Left ventricle myocardium inferior (tissue), 1 donor: ENCODE measurements around the gene NR3C2. TPM values are rescaled to one million over a fixed set of nuclear protein-coding genes. Genes with fewer than 3 reads are reported as not detected.
"Not testable (repeated sequence)": the region's sequence is repeated elsewhere in the genome, so short reads cannot be mapped to it uniquely, and the experiment has no call there.

ENCODE experiments used
- DNase-seq: peaks from one replicate; pipeline ENCODE4 v3.0.0-alpha.2; 2020
- H3K27ac ChIP-seq: fragments of 200-600 bp; replicated peaks from 2 replicates; pipeline ENCODE4 v1.8.0; 2021
- H3K27me3 ChIP-seq: fragments of 200-600 bp; 2 replicates; pipeline ENCODE4 v1.8.0; 2021; ENCODE audit warnings: low read depth
- H3K36me3 ChIP-seq: fragments of 200-600 bp; 2 replicates; pipeline ENCODE4 v1.8.0; 2021
- H3K4me1 ChIP-seq: fragments of 200-600 bp; 2 replicates; pipeline ENCODE4 v1.8.0; 2021
- H3K4me3 ChIP-seq: fragments of 200-600 bp; 2 replicates; pipeline ENCODE4 v1.8.0; 2021; ENCODE audit warnings: mild to moderate bottlenecking, moderate library complexity
- H3K9me3 ChIP-seq: fragments of 200-600 bp; replicated peaks from 2 replicates; pipeline ENCODE4 v1.8.0; 2021
- CTCF ChIP-seq: fragments of 200-600 bp; IDR thresholded peaks from 2 replicates; pipeline ENCODE4 v1.8.0; 2021; ENCODE audit warnings: antibody characterized with exemption, mild to moderate bottlenecking, borderline replicate concordance
- intact Hi-C: fragments of 100-400 bp; cut with micrococcal nuclease; formaldehyde crosslinking; loops from one replicate; pipeline ENCODE4 v1.11.0; 2022
- total RNA-seq: library from RNA; stranded (reverse); fragmentation: NEBNext Ultra II Directional; extraction: Animal tissue kit (Norgen Biotek cat#: 25700); gene quantifications from one replicate; pipeline ENCODE4 v1.2.1, GENCODE V29; 2021
- donor health status: DM: no; HTN: yes; CAD: no; lungs with severe emphysema.

Gene NR3C2
- total RNA-seq, 1 donor from 2014 or later, result 23.9 TPM

DNA sequence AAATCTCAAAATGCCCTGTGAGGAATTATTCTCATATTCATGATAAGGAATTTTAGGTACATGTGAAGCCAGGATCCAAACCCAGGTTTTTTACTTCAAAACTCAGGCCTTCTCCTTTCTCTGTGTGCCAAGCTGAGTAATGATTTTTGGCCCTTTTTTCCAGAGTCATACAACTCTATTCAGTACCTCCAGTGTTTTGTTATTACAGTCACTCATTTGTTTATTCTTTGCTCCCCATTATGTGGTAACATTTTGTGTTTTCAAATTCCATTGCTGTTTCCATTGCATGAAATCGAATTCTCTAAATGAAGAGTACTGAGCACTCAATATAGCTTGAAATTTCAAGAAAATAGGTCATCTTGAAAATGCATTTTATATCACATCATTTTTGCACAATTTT, 315.4 kb downstream of the NR3C2 start:
- Histone ChIP-seq H3K27me3 (no peaks in the 10 kb centered on the region), H3K4me3 (no peak overlapping the region), H3K27ac (no peak overlapping the region), H3K9me3 (peaks cover 34% of the 10 kb centered on the region), H3K36me3 (peaks cover 18% of the 10 kb centered on the region), H3K4me1 (peaks cover 3% of the 10 kb centered on the region)
- no peak for TF ChIP-seq CTCF
- intact Hi-C loops, result no loop called here
- DNase-seq, result no peak

GRCh38 chr4:148124512-148124911, 317.7 kb downstream of the NR3C2 start:
- no peaks in the 10 kb centered on the region for H3K27me3 ChIP-seq
- no peak overlapping the region for H3K27ac ChIP-seq
- intact Hi-C loops, result no loop called here
- H3K36me3 ChIP-seq, result peaks cover 25% of the 10 kb centered on the region
- TF ChIP-seq CTCF, result no peak
- DNase-seq, result no peak
- H3K4me3 ChIP-seq, result no peak overlapping the region
- H3K9me3 ChIP-seq, result peaks cover 34% of the 10 kb centered on the region
- no peaks in the 10 kb centered on the region for H3K4me1 ChIP-seq

DNA sequence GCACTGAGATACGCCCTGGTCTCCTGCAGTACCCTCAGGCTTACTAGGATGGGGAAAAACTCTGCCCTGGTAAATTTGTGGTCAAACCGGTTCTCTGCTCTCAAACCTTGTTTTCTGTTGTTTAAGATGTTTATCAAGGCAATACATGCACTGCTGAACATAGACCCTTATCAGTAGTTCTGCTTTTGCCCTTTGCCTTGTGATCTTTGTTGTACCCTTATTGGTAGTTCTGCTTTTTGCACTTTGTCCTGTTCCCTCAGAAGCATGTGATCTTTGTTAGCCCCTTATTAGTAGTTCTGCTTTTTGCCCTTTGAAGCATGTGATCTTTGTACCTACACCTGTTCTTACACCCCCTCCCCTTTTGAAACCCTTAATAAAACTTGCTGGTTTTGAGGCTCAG, 319.1 kb downstream of the NR3C2 start:
- DNase-seq, H3K27me3 ChIP-seq, H3K4me1 ChIP-seq, H3K27ac ChIP-seq, H3K4me3 ChIP-seq, intact Hi-C loops: not testable (repeated sequence)
- peaks cover 32% of the 10 kb centered on the region for H3K36me3 ChIP-seq
- H3K9me3 ChIP-seq, result peaks cover 34% of the 10 kb centered on the region

- no peak for TF ChIP-seq CTCF
- DNase-seq, result no peak
- Histone ChIP-seq H3K4me1 (peaks cover 10% of the 10 kb centered on the region), H3K9me3 (peaks cover 29% of the 10 kb centered on the region), H3K4me3 (no peak overlapping the region), H3K27me3 (no peaks in the 10 kb centered on the region), H3K27ac (no peak overlapping the region), H3K36me3 (peaks cover 32% of the 10 kb centered on the region)
- intact Hi-C loops, result no loop called here
Observed at GRCh38 chr4:148120216-148120615, 322.0 kb downstream of the NR3C2 start.

DNA sequence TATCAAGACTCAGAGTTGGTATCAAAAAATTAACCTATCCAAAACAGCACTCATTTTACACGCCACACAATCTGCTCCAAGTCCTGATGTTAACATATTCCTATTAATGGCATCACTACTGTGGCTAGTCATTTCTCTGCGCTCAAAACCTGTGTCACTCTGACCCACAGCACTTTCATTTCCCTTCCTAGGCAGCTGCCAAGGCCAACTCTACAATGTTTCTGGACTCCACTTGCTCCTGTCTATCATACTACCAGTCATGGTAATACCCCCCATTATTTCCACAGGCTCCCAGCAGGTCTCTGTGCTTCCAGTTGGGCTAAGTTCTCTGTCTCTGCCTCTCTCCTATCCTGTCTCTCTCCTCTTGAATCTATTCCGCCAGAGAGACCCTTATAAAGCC, 323.6 kb downstream of the NR3C2 start:
- H3K27ac ChIP-seq, result no peak overlapping the region
- H3K27me3 ChIP-seq, result no peaks in the 10 kb centered on the region
- no peak overlapping the region for H3K4me3 ChIP-seq
- peaks cover 13% of the 10 kb centered on the region for H3K9me3 ChIP-seq
- H3K36me3 ChIP-seq, result peaks cover 31% of the 10 kb centered on the region
- TF ChIP-seq CTCF, result no peak
- intact Hi-C loops, result no loop called here
- H3K4me1 ChIP-seq, result peaks cover 10% of the 10 kb centered on the region
- no peak for DNase-seq

DNA sequence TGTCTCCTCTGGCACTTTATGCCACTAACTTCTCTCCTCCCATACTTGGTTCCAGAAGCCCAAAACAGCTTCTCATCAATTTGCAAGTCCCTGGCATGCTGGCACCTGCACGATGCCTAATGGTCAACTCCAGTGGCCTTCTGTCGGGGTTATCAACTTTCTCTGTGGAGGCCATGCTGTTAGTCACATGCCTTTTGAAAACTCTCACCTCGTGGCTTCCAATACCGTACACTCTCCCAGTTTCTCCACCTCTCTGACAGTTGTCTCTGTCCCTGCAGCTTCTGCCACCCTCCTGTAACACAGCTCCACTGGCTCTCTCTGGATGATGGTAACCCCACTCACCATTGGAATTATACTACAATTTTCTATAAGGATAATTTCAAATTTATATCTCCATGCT, 324.0 kb downstream of the NR3C2 start:
- intact Hi-C loops, result no loop called here

More for the DNA sequence above, 324.0 kb downstream of the NR3C2 start:
- Histone ChIP-seq H3K36me3 (peaks cover 35% of the 10 kb centered on the region), H3K9me3 (peaks cover 9% of the 10 kb centered on the region), H3K27ac (no peak overlapping the region), H3K27me3 (no peaks in the 10 kb centered on the region), H3K4me3 (no peak overlapping the region), H3K4me1 (peaks cover 10% of the 10 kb centered on the region)
- TF ChIP-seq CTCF, result no peak
- no peak for DNase-seq
